Epidermal melanocyte (primary cell): Measurements from ENCODE around the gene NDUFB1.
A peak's percentile ranks its signal among the peaks of the same experiment; 100 is the strongest.

Source experiments
- DNase-seq: peaks from one replicate; pipeline ENCODE4 v3.0.0; 2011; ENCODE audit warnings: low spot score; ENCODE audit not compliant: insufficient read length

NDUFB1 gene

DNA sequence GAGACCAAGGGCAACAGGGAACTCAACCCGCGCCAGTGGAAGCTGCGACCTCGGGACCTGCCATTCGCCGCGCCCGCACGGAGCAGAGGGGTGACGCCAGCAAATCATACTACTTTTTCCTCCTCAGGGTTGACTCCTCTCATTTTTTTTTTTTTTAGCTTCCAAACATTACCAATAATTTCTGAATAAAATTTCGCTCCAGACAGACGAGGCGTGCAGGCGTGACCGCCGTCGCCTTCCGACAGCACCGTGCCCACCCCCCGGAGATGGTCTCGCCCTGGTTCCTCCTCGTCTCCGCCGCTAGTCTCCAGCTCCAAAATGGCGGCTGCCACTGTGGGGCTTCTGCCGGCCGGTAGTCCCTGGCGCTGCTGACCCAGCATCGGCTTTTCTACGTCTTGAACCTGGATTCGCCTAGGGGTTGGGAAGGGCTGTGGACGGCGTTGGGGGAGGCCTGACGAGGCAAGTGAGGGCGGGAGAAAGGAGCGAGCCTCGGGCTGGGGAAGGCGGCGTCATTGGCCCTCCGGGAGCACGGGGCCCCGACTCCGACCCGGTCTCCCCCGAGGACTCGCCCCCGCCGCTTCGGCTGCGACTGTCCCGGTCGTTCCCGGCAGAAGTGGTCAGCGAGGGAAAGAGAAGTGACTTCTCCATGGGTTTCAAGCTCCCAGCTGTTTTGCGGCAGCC lies at the start of gene NDUFB1, which contains the start of gene CPSF2:
Gene NDUFB1, minus strand, starts transcription at position 37 of the 681 bp plus-strand sequence. CDS start 4,069 bp downstream, outside the sequence.
Gene CPSF2, plus strand, starts transcription at position 300 of the 681 bp plus-strand sequence. CDS start 9,016 bp downstream, outside the sequence.
- peak; percentile 84 for DNase-seq

DNA sequence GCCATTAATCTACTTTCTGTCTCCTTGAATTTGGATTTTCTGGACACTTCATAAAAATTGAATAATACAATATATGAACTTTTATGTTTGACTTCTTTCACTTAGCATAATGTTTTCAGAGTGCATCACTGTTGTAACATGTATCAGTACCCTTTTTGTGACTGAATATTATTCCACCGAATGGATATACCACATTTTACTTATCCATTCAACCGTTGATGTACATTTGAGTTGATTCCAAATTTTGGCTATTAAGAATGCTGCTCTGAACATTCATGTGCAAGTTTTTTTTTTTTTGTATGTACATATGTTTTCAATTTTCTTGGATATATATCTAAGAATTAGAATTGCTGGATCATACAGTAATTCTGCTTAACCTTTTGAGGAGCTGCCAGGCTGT lies 43.5 kb upstream of the NDUFB1 start:
- DNase-seq = no peak

DNA sequence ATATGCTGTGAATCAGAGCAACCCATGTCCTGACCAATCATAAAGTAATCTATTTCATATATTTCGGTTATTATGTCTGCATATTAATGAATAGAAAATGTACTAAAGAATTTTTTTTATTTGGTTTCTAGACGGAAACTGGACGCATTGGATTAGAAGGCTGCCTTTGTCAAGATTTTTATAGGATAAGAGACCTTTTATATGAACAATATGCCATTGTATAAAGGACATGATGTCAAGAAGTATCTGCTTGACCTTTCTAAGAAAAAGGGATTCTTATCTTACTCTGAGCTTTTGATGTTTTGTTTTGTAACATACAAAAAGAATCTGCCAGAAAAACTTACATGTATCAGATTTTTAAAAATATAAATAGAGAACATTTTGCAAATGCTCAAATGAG lies 40.0 kb upstream of the NDUFB1 start:
- DNase-seq = peak; percentile 17

DNA sequence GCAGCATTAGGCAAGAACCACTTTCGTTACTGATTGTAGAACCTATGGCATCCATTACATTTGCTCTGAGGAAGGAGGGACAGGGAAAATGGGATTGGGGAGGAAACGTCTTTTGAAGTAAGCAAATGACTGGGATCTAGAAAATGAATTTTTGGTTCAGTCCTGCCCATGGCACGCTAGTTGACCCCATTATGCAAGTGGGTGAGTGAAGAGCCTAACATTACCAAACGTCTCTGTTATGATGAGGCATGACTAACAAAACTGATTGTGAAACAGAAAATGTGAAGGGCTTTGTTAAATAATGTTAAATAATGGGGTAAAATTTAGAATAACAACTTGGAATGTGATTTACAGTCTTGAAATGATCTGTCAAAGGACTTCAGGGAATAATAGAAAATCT lies 39.1 kb upstream of the NDUFB1 start:
- no peak for DNase-seq

DNA sequence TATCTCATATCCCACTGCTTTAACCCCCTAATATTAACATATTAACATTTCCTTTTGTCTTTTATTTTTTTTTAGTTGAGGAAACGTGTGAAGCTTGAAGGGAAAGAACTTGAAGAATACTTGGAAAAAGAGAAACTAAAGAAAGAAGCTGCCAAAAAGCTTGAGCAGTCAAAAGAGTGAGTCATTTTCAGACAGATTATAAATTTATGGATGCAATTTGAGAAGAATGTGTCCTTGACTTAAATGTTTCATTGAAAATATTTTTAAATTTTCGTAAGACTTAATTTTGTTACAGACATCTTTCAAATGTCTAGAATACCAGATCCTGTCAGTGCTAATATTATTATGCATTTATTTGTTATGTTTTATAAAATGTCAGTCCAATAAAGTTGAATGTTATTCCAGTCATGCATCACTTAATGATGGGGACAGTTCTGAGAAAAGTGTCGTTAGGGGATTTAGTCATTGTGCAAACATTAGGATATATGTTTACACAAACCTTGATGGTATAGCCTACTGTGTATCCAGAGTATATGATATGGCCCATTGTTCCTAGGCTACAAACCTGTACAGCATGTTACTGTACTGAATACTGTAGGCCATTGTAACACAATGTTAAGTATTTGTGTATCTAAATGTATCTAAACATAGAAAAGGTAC lies 32.9 kb upstream of the NDUFB1 start:
- DNase-seq = no peak

DNA sequence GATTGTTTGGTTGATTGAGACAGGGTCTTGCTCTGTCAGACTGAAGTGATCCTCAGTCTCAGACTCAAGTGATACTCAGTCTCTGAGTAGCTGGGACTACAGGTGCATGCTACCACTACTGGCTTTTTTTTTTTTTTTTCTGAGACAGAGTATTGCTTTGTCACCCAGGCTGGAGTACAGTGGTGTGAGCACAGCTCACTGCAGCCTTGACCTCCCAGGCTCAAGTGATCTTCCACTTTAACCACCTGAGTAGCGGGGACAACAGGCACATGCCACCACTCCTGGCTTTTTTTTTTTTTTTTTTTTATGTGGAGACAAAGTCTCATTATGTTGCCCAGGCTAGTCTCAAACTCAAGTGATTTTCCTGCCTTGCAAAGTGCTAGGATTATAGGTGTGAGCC lies 32.1 kb upstream of the NDUFB1 start:
- DNase-seq = no peak

DNA sequence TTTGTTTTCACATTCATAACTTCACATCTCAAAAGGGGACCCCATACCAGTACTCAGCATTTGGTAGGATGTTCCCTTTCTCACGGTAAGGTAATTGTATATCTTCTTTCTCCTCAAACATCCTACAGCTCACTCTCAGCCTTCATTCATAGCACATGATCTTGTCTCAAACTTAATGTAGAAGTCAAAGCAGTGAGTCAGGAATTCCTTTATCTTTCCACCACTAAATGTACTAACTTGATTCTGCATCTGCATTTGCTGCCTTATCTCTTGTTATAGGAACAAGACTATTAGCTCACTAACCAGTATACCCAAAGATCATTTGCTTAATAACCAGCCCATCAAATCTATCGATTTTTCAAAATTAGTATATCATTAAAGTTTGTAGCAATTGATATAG lies 23.2 kb upstream of the NDUFB1 start:
- DNase-seq = no peak

DNA sequence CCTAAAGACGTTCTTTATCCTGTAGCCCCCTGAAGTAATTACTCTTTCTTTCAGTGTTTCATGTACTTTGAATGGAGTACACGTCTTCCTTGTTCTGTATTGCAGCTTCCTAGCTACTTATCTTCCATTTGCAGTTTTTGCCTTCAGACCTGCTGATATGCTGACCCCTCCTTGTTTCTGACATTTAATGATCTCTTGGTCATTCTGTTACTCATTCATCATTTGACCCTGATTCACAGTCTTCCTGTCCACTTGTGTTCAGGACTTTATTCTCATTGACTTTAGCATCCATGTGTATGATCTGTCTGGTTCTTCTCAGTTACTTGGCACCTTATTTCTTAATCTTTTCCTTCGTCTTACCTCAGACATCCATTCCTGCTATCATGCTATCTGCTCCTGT lies 22.5 kb upstream of the NDUFB1 start:
- DNase-seq = no peak

DNA sequence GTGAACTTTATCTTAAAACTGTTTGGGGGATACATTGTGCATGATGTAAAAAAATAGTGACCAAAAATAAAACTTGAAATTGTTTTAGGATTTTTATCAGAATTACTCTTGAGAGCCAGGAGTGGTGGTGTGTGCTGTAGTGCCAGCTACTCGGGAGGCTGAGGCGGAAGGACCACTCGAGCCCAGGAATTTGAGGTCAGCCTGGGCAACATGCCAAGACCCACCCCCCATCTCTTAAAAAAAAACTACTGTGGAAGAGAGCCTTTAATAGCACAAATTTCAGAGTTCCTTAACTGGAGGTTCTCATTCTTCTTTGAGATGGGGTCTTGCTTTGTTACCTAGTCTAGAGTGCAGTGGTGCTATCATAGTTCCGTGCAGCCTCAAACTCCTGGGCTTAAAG lies 21.8 kb upstream of the NDUFB1 start:
- DNase-seq = no peak

DNA sequence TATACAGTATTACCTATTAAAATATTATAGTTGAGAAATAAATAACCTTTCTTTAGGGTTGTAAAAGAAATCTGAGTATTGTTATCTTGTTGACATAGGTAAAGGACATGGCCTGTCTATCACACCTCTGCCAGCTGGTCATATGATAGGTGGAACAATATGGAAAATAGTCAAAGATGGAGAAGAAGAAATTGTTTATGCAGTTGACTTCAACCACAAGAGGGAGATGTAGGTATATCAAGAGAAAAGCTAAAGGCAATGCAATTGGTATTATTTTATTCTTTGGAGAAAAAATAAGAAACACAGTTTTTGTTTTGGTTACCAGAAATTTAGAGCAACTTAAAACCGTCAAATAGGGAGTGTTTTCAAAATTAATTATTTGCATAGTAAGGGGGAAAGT lies 13.8 kb upstream of the NDUFB1 start:
- DNase-seq = no peak

DNA sequence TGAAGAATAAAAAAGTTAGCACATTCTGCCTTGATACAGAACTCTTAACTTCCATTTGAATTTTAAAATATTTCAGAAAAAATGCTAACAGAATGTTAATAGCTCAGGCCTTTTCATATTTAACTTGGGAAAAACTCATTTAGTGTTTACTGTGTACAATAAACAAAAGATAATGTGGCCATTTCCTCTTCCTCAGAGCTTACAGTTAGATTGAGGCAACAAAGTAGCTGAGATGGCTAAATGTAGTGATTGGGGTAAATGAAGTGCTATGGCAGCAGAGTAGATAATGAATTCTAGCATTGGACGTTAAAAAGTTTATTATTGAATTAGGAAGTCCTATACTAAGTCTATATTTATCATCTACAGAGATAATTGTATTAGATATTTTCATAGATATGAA lies 12.9 kb upstream of the NDUFB1 start:
- no peak for DNase-seq

DNA sequence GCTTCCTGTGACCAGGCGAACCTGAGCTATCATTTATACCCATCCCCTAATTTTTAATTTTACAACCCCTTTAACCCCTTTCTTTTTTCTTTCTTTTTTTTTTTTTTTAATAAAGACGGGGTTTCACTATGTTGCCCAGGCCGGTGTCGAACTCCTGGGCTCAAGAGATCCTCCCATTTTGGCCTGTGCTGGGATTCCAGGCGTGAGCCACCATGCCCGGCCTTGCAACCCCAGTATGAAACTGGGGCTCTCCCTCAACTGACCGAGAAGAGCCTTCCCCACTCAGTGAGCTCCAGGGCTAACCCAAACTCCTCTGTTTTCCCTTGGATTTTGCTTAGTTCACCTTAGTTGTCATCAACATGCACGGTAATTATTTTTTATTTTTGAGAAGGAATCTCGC lies 1.3 kb upstream of the NDUFB1 start:
- DNase-seq = no peak

DNA sequence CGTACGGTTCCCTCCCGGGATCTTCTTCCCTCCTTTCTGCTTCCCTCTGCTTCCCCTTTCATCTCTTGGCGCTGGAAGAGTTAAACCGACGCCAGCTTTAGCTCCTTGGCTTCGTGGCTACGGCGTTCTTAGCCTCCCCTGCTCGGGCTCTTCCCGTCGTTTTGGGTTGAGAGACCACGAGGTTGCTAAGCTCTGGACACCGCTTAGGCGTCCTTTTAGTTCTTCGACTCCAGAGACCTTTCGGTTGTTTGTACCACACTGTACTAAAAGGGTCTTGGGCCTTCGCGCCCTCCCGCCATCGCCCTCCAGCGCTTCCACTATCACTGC lies 808 bp upstream of the NDUFB1 start:
- DNase-seq = no peak

DNA sequence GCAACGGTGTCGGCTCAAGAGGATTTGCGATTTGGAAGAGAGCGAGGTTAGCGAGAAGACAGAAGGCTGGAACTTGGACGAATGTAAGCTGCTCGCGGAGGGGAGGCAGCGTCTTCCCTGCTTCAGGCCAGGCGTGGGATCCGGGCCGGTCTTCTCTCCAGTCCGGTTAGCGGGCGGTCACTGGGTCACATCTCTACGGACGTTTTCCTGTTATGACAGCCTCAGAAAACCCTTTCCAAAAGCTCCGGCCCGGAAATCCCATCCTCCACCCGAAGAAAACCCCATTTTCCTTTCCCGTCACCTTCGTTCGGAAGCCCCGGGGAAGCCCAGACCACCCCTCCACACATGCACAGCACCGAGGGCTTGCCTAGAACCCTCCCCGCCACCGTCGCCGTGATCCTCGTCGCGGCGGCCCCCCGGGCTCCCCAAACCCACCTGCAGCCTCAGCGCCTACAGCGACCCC lies 268 bp downstream of the NDUFB1 start:
- peak; percentile 20 for DNase-seq

DNA sequence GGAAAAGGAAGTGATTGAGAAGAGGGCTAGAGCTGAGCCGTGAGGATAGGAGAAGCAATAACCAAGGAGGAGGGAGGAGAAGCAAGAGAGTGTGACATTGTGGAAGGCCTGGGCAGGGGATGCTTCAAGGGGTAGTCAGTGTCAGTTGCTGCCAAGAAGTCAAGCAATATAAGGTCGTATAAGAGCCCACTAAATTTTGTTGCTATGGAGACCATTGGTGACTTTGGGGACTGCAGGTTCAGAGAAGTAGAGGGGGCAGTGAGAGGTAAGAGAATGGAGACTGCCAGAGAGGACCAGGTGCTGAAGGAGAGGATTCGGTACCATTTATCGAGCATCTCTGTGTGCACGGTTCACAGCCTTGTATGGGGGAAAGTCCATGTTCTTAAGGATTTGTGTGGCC lies 12.0 kb downstream of the NDUFB1 start:
- DNase-seq = no peak

DNA sequence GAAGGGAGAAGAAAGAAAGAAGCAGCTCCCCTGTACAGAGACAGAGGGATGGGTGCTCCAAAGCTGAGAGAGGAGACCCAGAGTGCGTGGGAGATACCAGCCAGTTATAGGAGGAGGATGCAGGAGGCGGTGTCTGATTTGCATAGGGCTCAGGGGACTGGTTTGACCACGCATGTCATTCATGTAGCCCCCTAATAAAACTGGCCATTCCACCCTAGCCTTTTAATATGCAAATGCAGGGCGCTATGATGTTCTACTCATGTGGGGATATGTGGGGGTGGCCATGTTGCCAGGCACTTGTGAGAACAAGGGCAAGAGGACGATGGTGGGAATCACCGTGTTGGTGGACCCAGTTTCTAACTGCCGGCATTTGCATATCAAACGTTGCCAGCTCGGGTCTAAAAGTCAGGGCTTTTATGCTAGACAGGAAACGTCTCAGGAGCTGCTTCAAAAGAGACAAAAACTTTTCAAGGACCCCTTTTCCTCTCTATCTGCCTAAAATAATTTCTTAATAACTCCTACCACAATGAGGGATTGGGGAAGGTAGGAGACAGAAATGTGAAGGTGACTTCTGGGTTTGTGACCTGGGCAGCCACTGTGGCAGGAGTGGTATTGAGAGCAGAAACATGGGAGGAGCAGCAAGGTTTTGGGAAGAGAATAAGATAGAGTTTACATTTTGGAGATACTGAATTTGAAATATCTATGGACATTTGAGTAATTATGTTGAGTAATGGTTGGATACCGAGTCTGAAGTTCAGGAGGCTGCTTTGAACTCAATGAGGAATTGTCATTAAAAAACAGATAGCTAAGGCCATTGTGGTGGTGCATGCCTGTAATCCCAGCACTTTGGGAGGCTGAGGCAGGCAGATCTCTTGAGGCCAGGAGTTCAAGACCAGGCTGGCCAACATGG lies 12.9 kb downstream of the NDUFB1 start:
- no peak for DNase-seq

DNA sequence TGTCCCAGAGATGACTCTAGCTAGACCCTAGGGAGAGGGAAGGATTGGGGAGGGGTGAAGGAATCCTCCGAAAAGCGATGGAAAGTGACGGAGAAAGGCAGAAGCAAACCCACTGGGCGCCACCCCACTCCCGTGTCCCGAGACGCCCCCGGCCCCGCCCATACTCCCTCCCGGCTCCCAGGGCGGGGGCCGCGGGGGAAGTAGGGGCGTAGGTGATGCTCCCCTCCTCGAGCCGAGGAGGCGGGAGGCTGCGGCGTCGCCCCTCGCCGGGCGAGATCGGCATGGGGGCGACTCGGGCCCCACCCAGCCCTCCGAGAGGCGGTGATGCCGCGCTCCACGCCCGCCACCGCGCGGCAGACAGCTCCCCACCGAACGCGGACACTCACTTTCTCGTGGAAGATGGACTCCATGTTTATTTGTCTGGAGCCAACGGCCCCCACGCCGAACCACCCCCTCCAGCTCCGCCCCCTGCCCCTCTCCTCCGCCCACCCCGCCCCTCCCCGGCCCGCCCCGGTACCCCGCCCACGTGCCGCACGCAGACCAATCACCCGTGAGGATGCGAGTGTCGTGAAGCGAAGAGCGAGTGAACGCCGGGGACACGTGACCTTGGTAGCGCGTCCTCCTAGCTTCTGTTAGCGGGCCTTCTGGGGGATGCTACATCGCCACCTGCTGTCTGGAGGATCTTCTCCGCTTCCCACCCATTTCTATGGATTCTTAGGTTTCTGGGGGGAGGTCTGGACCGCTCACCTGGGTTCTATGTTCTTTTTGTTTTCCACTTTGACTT lies 15.2 kb downstream of the NDUFB1 start, which contains the start of gene ATXN3:
Gene ATXN3, minus strand, starts transcription at position 440 of the 784 bp plus-strand sequence. Its CDS starts 30 bp downstream, at position 410.
- peak; percentile 93 for DNase-seq

DNA sequence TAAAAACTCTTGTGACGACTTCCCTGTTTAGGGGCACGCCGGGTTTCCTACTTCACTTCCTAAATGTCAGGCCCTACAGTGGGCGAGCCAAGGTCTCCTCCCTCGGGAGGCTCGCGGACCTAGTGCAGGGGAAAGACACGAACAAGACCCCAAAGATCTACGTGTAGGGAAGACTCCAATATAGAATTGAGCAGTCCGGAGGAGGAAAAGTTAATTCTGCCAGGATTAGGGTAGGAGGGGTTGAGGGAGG lies 15.7 kb downstream of the NDUFB1 start:
- DNase-seq = no peak

DNA sequence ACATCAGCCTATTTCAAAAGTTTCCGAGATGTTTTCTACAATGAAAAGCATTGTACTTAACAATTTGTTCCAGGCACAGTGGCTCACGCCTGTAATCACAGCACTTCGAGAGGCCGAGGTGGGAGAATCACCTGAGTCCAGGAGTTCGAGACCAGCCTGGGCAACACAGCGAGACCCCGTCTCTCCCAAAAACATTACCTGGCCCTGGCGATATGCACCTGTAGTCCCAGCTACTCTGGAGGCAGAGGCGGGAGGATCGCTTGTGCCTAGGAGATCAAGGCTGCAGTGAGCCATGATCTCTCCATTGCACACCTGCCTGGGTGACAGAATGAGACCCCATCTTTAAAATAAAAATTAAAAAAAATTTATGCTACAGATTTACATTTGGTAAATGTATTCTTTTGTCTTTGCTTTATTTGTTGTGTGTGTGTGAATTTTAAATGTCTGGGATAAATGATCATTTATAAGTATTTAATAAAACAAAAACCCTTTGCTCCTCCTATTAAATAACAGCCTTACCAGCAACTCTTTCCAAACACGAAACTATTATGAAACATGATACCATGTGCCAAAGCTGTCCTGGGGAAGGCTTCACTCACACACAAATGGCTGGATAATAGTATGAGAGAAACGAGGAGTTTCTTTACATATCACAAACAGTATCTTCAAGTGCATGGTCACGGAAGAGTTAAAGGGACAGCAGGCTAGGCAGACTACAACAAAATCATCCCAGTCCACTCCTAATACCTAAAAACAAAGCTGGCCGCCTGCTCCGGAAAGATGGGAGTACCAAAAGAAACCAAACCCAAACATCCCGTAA lies 16.2 kb downstream of the NDUFB1 start:
- peak; percentile 21 for DNase-seq

DNA sequence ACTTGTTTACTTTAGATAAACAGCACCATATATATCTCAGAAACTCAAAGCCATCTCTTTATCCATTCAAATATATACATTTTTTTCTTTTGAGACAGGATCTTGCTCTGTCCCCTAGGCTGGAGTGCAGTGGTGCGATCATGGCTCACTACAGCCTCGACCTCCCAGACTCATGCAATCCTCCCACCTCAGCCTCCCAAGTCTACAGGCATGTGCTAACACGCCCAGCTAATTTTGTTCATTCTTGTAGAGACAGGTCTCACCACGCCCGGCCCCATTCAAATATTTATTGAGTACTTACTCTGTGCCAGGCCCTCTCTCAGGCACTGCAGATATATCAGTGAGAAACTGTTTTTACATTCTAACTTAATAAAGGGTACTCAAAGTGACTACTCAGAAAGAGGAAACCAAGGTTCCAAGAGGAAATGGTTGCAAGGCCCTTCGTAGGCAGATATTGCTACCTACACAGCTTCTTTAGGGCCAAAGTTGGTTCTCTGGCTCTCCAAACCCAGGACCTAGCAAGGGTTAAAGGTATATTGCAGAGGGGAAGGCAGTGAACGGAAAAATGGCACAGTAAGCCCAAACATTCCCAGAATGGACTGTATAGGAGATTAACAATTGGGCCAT lies 18.0 kb downstream of the NDUFB1 start:
- DNase-seq = no peak
